PFSK-1 (cell line): ENCODE data around the gene ERI3.

Experiments used
- FOXP2 ChIP-seq: optimal IDR thresholded peaks from 2 replicates; pipeline ENCODE3; 2011; ENCODE audit warnings: borderline replicate concordance, control low read depth, inconsistent platforms; ENCODE audit not compliant: insufficient read depth; ENCODE audit errors: extremely low read length, extremely low read depth
- POLR2AphosphoS5 ChIP-seq: IDR thresholded peaks from 2 replicates; pipeline ENCODE4 v1.6.1; 2012; ENCODE audit warnings: low read depth, mild to moderate bottlenecking, control low read depth, low read length, moderate library complexity
- SIN3A ChIP-seq: IDR thresholded peaks from 2 replicates; pipeline ENCODE4 v1.6.1; 2012; ENCODE audit warnings: mild to moderate bottlenecking, low read length, moderate library complexity, borderline replicate concordance; ENCODE audit not compliant: insufficient read depth
- TAF1 ChIP-seq: IDR thresholded peaks from 2 replicates; pipeline ENCODE4 v1.6.1; 2012; ENCODE audit warnings: low read length, control low read depth, borderline replicate concordance; ENCODE audit not compliant: insufficient read depth
- TF ChIP-seq, protein P1 (sequence below), 2 experiments: IDR thresholded peaks; 2 replicates each; pipeline versions ENCODE4 v1.6.1 to v1.8.0; 2011 to 2012; ENCODE audit warnings: low read depth in 2 of 2, low read length in 2 of 2, control low read depth in 1 of 2, inconsistent platforms in 1 of 2, mild to moderate bottlenecking in 1 of 2, moderate library complexity in 1 of 2; ENCODE audit not compliant: insufficient read depth in 1 of 2

- TF ChIP-seq TAF1 = no peak
- TF ChIP-seq POLR2AphosphoS5 = no peak
- no peak for TF ChIP-seq SIN3A
- TF ChIP-seq, protein P1, sequence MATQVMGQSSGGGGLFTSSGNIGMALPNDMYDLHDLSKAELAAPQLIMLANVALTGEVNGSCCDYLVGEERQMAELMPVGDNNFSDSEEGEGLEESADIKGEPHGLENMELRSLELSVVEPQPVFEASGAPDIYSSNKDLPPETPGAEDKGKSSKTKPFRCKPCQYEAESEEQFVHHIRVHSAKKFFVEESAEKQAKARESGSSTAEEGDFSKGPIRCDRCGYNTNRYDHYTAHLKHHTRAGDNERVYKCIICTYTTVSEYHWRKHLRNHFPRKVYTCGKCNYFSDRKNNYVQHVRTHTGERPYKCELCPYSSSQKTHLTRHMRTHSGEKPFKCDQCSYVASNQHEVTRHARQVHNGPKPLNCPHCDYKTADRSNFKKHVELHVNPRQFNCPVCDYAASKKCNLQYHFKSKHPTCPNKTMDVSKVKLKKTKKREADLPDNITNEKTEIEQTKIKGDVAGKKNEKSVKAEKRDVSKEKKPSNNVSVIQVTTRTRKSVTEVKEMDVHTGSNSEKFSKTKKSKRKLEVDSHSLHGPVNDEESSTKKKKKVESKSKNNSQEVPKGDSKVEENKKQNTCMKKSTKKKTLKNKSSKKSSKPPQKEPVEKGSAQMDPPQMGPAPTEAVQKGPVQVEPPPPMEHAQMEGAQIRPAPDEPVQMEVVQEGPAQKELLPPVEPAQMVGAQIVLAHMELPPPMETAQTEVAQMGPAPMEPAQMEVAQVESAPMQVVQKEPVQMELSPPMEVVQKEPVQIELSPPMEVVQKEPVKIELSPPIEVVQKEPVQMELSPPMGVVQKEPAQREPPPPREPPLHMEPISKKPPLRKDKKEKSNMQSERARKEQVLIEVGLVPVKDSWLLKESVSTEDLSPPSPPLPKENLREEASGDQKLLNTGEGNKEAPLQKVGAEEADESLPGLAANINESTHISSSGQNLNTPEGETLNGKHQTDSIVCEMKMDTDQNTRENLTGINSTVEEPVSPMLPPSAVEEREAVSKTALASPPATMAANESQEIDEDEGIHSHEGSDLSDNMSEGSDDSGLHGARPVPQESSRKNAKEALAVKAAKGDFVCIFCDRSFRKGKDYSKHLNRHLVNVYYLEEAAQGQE (IDR thresholded peaks at IDR 0.05; ENCODE audit: insufficient read depth in 1 of 2, low read depth in 2 of 2, low read length in 2 of 2) = no peak
- TF ChIP-seq FOXP2 = no peak
Measured at GRCh38 chr1:44221769-44222168, 133.3 kb downstream of the ERI3 start.
